B cell (primary cell): ENCODE results near the gene RAB3C. TPM values are rescaled to one million over a fixed set of nuclear protein-coding genes. Genes with fewer than 3 reads are reported as not detected.
"Not testable (repeated sequence)": the region's sequence is repeated elsewhere in the genome, so short reads cannot be mapped to it uniquely, and the experiment has no call there.

ENCODE experiments used
- ATAC-seq: fragments of 200-7000 bp; cut with Tn5 transposase; one replicate; pipeline ENCODE4 v1.10.0; 2021; ENCODE audit warnings: low read depth, mild to moderate bottlenecking, moderate number of reproducible peaks, moderate library complexity
- CTCF ChIA-PET: fragments of 350-600 bp; sonication (Branson Sonifier 250); formaldehyde crosslinking; loops from one replicate; lab custom pipeline; 2021; ENCODE audit warnings: antibody characterized with exemption, inconsistent platforms; lab: Charles Lee
- POLR2A ChIA-PET: fragments of 350-600 bp; sonication (Branson Sonifier 250); formaldehyde crosslinking; loops from one replicate; lab custom pipeline; 2021; ENCODE audit warnings: antibody characterized with exemption; lab: Charles Lee
- DNase-seq: peaks from one replicate; pipeline ENCODE4 v3.0.0; 2013
- H2AFZ ChIP-seq: 2 replicates; pipeline ENCODE4 v1.6.1; 2012; ENCODE audit warnings: mild to moderate bottlenecking, low read depth, low read length; ENCODE audit not compliant: insufficient read depth, poor library complexity, severe bottlenecking
- H3K27ac ChIP-seq, 2 donors: 1 replicate in 1 of 2; 2 replicates in 1 of 2; pipeline ENCODE4 v1.5.1; 2012 to 2013; ENCODE audit warnings: low read length in 2 of 2, mild to moderate bottlenecking in 2 of 2, moderate library complexity in 1 of 2
- H3K27me3 ChIP-seq, 4 experiments: fragments of 200-600 bp in 1 of 4; sonication (generic) in 1 of 4; replicated peaks in 1 of 4; 1 replicate in 2 of 4; 2 replicates in 2 of 4; pipeline versions ENCODE4 v1.6.1 to v1.7.0; 2013 to 2016; ENCODE audit warnings: low read length in 3 of 4, mild to moderate bottlenecking in 2 of 4, mixed read lengths in 1 of 4, moderate library complexity in 1 of 4; ENCODE audit not compliant: insufficient read depth in 4 of 4, control insufficient read depth in 3 of 4; ENCODE audit errors: control extremely low read depth in 1 of 4
- H3K36me3 ChIP-seq, 2 experiments: replicated peaks in 1 of 2; 1 replicate in 1 of 2; 2 replicates in 1 of 2; pipeline versions ENCODE4 v1.6.1 to v1.7.1; 2013; ENCODE audit warnings: low read length in 1 of 2; ENCODE audit not compliant: insufficient read depth in 2 of 2, control insufficient read depth in 1 of 2; ENCODE audit errors: control extremely low read depth in 1 of 2, extremely low read depth in 1 of 2
- H3K4me1 ChIP-seq, 2 donors: fragments of 200-600 bp in 1 of 2; sonication (generic) in 1 of 2; 1 replicate in 1 of 2; 2 replicates in 1 of 2; pipeline versions ENCODE4 v1.5.1 to v1.6.1; 2013 to 2017; ENCODE audit warnings: low read length in 2 of 2; ENCODE audit not compliant: control insufficient read depth in 2 of 2, insufficient read depth in 2 of 2
- H3K4me2 ChIP-seq: replicated peaks from 2 replicates; pipeline ENCODE3; 2012; ENCODE audit warnings: mild to moderate bottlenecking, low read depth, low read length; ENCODE audit not compliant: poor library complexity, severe bottlenecking
- H3K4me3 ChIP-seq, 5 experiments: fragments of 200-600 bp in 1 of 5; sonication (generic) in 1 of 5; 1 replicate in 3 of 5; 2 replicates in 2 of 5; pipeline versions ENCODE4 v1.5.1 to v1.7.0; 2011 to 2016; ENCODE audit warnings: low read length in 4 of 5, mild to moderate bottlenecking in 4 of 5, low read depth in 2 of 5, control low read depth in 1 of 5, moderate library complexity in 1 of 5; ENCODE audit not compliant: insufficient read depth in 1 of 5; ENCODE audit errors: control extremely low read depth in 1 of 5, extremely low read depth in 1 of 5
- H3K79me2 ChIP-seq: fragments of 200-600 bp; sonication (generic); one replicate; pipeline ENCODE4 v1.6.0; 2016; ENCODE audit warnings: low read length; ENCODE audit not compliant: control insufficient read depth, insufficient read depth
- H3K9ac ChIP-seq: fragments of 200-600 bp; sonication (generic); 2 replicates; pipeline ENCODE4 v1.6.1; 2017; ENCODE audit warnings: mild to moderate bottlenecking, low read length, moderate library complexity
- H3K9me3 ChIP-seq, 3 donors: one replicate each; pipeline versions ENCODE4 v1.6.1 to v1.7.1; 2013; ENCODE audit warnings: low read length in 2 of 3; ENCODE audit not compliant: control insufficient read depth in 2 of 3, insufficient read depth in 1 of 3; ENCODE audit errors: control extremely low read depth in 1 of 3
- H4K20me1 ChIP-seq: 2 replicates; pipeline ENCODE4 v1.6.0; 2012; ENCODE audit warnings: mild to moderate bottlenecking, low read length; ENCODE audit not compliant: insufficient read depth, control insufficient read depth, poor library complexity, severe bottlenecking
- H3K27ac Mint-ChIP-seq: one replicate; pipeline ENCODE4 v1.8.0; 2021; ENCODE audit warnings: mixed read lengths
- H3K27me3 Mint-ChIP-seq: one replicate; pipeline ENCODE4 v1.8.0; 2021; ENCODE audit warnings: mixed read lengths
- H3K4me1 Mint-ChIP-seq: one replicate; pipeline ENCODE4 v1.8.0; 2021; ENCODE audit warnings: mixed read lengths
- H3K4me3 Mint-ChIP-seq: one replicate; pipeline ENCODE4 v1.8.0; 2021; ENCODE audit warnings: mixed read lengths
- H3K9me3 Mint-ChIP-seq: one replicate; pipeline ENCODE4 v1.8.0; 2022; ENCODE audit warnings: mixed read lengths; ENCODE audit not compliant: insufficient read depth
- CTCF ChIP-seq: fragments of 200-600 bp; IDR thresholded peaks from one replicate; pipeline ENCODE4 v1.8.0; 2022; ENCODE audit warnings: antibody characterized with exemption, mild to moderate bottlenecking
- EZH2 ChIP-seq: IDR thresholded peaks from 2 replicates; pipeline ENCODE4 v1.6.1; 2012; ENCODE audit warnings: borderline replicate concordance, low read depth, mild to moderate bottlenecking, moderate library complexity, low read length; ENCODE audit not compliant: insufficient read depth, poor library complexity, severe bottlenecking
- WGBS: methylation state at CpG from one replicate; pipeline ENCODE4 v1.1.5; 2013; ENCODE audit warnings: missing lambda C conversion rate; ENCODE audit not compliant: insufficient coverage; 5-methylcytosine and 5-hydroxymethylcytosine counted together
- intact Hi-C: fragments of 100-400 bp; cut with micrococcal nuclease; formaldehyde crosslinking; loops from one replicate; pipeline ENCODE4 v1.10.0; 2022
- polyA plus RNA-seq: library from polyadenylated mRNA; depleted of rRNA; stranded (reverse); fragments of >200 nt; gene quantifications from 2 replicates; pipeline ENCODE4 v1.2.3, GENCODE V29; 2012
- total RNA-seq, 2 donors: library from RNA; stranded (reverse); fragments of 120-200 nt in 1 of 2; gene quantifications; 1 replicate in 1 of 2; 2 replicates in 1 of 2; pipeline versions ENCODE4 v1.2.3 to v1.2.4, GENCODE V29; 2013 to 2022

Gene RAB3C
- total and polyA plus RNA-seq, 2 donors (not counting 1 experiment from before 2014, with no cell fraction given) = 0.20 to 0.58 TPM

- ATAC-seq (no peak), DNase-seq (no peak)
- no CpG with 5 or more reads among the region's 2 CpGs for WGBS
- Mint-ChIP-seq H3K9me3 (no peaks in the 10 kb centered on the region), H3K27me3 (peaks cover 14% of the 10 kb centered on the region), H3K4me3 (no peak overlapping the region), H3K27ac (no peak overlapping the region), H3K4me1 (peaks cover 5% of the 10 kb centered on the region)
- Histone ChIP-seq H3K4me3 (no peak overlapping the region), H4K20me1 (no peaks in the 10 kb centered on the region), H3K9me3 (no peaks in the 10 kb centered on the region), H3K4me2 (no peak overlapping the region), H3K27me3 (no peaks in the 10 kb centered on the region), H3K27ac (no peak overlapping the region), H3K36me3 (no peaks in the 10 kb centered on the region), H3K79me2 (no peaks in the 10 kb centered on the region), H2AFZ (no peak overlapping the region), H3K9ac (no peak overlapping the region), H3K4me1 (no peaks in the 10 kb centered on the region)
- TF ChIP-seq EZH2 = no peak
- TF ChIP-seq CTCF = no peak
- intact Hi-C loops = no loop called here
- CTCF ChIA-PET = interaction anchor here (1.2 to 1.5 kb wide), 2 partner anchors 12 to 279 kb away, joined by 3 to 5 read pairs; no protein-coding TSS in a partner anchor
- POLR2A ChIA-PET = no interaction called here
These were observed 11.4 kb upstream of the RAB3C start for GRCh38 chr5:58571501-58571900.

- H3K4me3 ChIP-seq, H2AFZ ChIP-seq, H4K20me1 ChIP-seq, ATAC-seq, H3K79me2 ChIP-seq, DNase-seq, H3K4me1 Mint-ChIP-seq, H3K9me3 ChIP-seq, H3K9me3 Mint-ChIP-seq, H3K27ac ChIP-seq, H3K27me3 ChIP-seq, H3K27ac Mint-ChIP-seq, H3K4me3 Mint-ChIP-seq, intact Hi-C loops, H3K4me2 ChIP-seq, POLR2A ChIA-PET, H3K9ac ChIP-seq, H3K36me3 ChIP-seq, H3K4me1 ChIP-seq: not testable (repeated sequence)
- CTCF ChIA-PET = interaction anchor here (1.5 kb wide), 1 partner anchor 277 kb away, joined by 5 read pairs; no protein-coding TSS in a partner anchor
- peaks cover 14% of the 10 kb centered on the region for H3K27me3 Mint-ChIP-seq
- WGBS = 93% methylated on average over 5 of the region's 5 CpGs
These were observed 9.9 kb upstream of the RAB3C start for GRCh38 chr5:58572973-58573372.
